NB4 (cell line): ENCODE data around the gene S100A12.

ENCODE experiments used
- DNase-seq: peaks from one replicate; pipeline ENCODE4 v3.0.0; 2010; ENCODE audit warnings: low read depth
- H3K4me3 ChIP-seq: one replicate; pipeline ENCODE4 v1.5.1; 2011; ENCODE audit warnings: mild to moderate bottlenecking, low read depth, low read length, moderate library complexity
- CTCF ChIP-seq: IDR thresholded peaks from one replicate; pipeline ENCODE4 v1.5.1; 2012; ENCODE audit warnings: low read depth, low read length
- MAX ChIP-seq: IDR thresholded peaks from 2 replicates; pipeline ENCODE4 v1.6.1; 2011; ENCODE audit warnings: low read depth, low read length
- MYC ChIP-seq: IDR thresholded peaks from 2 replicates; pipeline ENCODE4 v1.6.1; 2011; ENCODE audit warnings: low read depth, low read length
- POLR2A ChIP-seq: IDR thresholded peaks from 2 replicates; pipeline ENCODE4 v1.6.1; 2011; ENCODE audit warnings: mild to moderate bottlenecking; ENCODE audit not compliant: insufficient read length; ENCODE audit errors: extremely low read depth

Gene S100A12

GRCh38 chr1:153353226-153353947 is 22.0 kb downstream of the S100A12 start:
- DNase-seq = peak; percentile 39
- TF ChIP-seq MAX = no peak
- TF ChIP-seq CTCF = peak; percentile 57
- H3K4me3 ChIP-seq = no peak overlapping the region

- TF ChIP-seq POLR2A = no peak
- TF ChIP-seq CTCF = peak; percentile 88
- 0 out of 2 replicates have a peak, but pooled peaks have one; percentile 27 for TF ChIP-seq MYC
- TF ChIP-seq MAX = peak; percentile 70
- H3K4me3 ChIP-seq = no peak overlapping the region
- peak; percentile 75 for DNase-seq
Measured at GRCh38 chr1:153352523-153352922, 22.9 kb downstream of the S100A12 start.

GRCh38 chr1:153350321-153350957 is 25.0 kb downstream of the S100A12 start:
- TF ChIP-seq MAX (no peak), CTCF (no peak), POLR2A (no peak)
- no peak for DNase-seq
- no peak overlapping the region for H3K4me3 ChIP-seq

GRCh38 chr1:153349363-153350320 is 25.8 kb downstream of the S100A12 start:
- DNase-seq = peak; percentile 36
- TF ChIP-seq CTCF (no peak), POLR2A (no peak), MYC (no peak)
- no peak overlapping the region for H3K4me3 ChIP-seq

GRCh38 chr1:153348511-153349362 is 26.7 kb downstream of the S100A12 start, which contains the start of gene PGLYRP4:
TSS of gene PGLYRP4 (minus strand) at chr1:153348841. CDS start at chr1:153347932, 909 bp downstream.
- H3K4me3 ChIP-seq = no peak within 1 kb of the TSS
- DNase-seq = no peak
- no peak for TF ChIP-seq CTCF
- no peak for TF ChIP-seq POLR2A
- no peak for TF ChIP-seq MAX
- TF ChIP-seq MYC = no peak
